ENCODE measurements around the gene NT5DC1. TPM values are rescaled to one million over a fixed set of nuclear protein-coding genes. Genes with fewer than 3 reads are reported as not detected.

NT5DC1 gene
- total RNA-seq, 1 donor from 2014 or later: 2.6 TPM

- Histone ChIP-seq H3K27me3 (ENCODE audit: control insufficient read depth in 3 of 3, insufficient read depth in 3 of 3, low read length in 3 of 3) (no peaks in the 10 kb centered on the region), H3K27ac (ENCODE audit: low read depth, low read length) (no peak overlapping the region), H3K9me3 (ENCODE audit: control insufficient read depth in 3 of 3, low read length in 3 of 3) (no peaks in the 10 kb centered on the region), H3K36me3 (ENCODE audit: control insufficient read depth in 3 of 3, insufficient read depth in 3 of 3, low read length in 3 of 3) (peaks cover 2 to 5% (median 3%) of the 10 kb centered on the region in 3 donors), H3K4me3 (ENCODE audit: low read length in 3 of 3) (no peak overlapping the region), H3K4me1 (ENCODE audit: control insufficient read depth in 3 of 3, insufficient read depth in 3 of 3, low read length in 3 of 3) (peaks cover 5 to 9% (median 7%) of the 10 kb centered on the region in 3 donors), H3K9ac (ENCODE audit: low read depth in 1 of 3, low read length in 3 of 3) (no peak overlapping the region)
Measured at GRCh38 chr6:116246089-116246488, 145.4 kb downstream of the NT5DC1 start.

GRCh38 chr6:116247285-116247684 is 146.6 kb downstream of the NT5DC1 start:
- no peaks in the 10 kb centered on the region for H3K9me3 ChIP-seq (ENCODE audit: control insufficient read depth in 3 of 3, low read length in 3 of 3)
- H3K27ac ChIP-seq (ENCODE audit: low read depth, low read length): no peak overlapping the region
- no peak overlapping the region for H3K4me3 ChIP-seq (ENCODE audit: low read length in 3 of 3)
- H3K4me1 ChIP-seq (ENCODE audit: control insufficient read depth in 3 of 3, insufficient read depth in 3 of 3, low read length in 3 of 3): peaks cover 10 to 16% (median 14%) of the 10 kb centered on the region in 3 donors
- no peak overlapping the region for H3K9ac ChIP-seq (ENCODE audit: low read depth in 1 of 3, low read length in 3 of 3)
- H3K27me3 ChIP-seq (ENCODE audit: control insufficient read depth in 3 of 3, insufficient read depth in 3 of 3, low read length in 3 of 3): no peaks in the 10 kb centered on the region
- peaks cover 2 to 5% (median 3%) of the 10 kb centered on the region in 3 donors for H3K36me3 ChIP-seq (ENCODE audit: control insufficient read depth in 3 of 3, insufficient read depth in 3 of 3, low read length in 3 of 3)

- no peaks in the 10 kb centered on the region for H3K9me3 ChIP-seq (ENCODE audit: control insufficient read depth in 3 of 3, low read length in 3 of 3)
- H3K27ac ChIP-seq (ENCODE audit: low read depth, low read length): no peak overlapping the region
- H3K9ac ChIP-seq (ENCODE audit: low read depth in 1 of 3, low read length in 3 of 3): no peak overlapping the region
- no peak overlapping the region for H3K4me3 ChIP-seq (ENCODE audit: low read length in 3 of 3)
- H3K27me3 ChIP-seq (ENCODE audit: control insufficient read depth in 3 of 3, insufficient read depth in 3 of 3, low read length in 3 of 3): no peaks in the 10 kb centered on the region
- peaks cover 2 to 3% (median 2%) of the 10 kb centered on the region in 3 donors for H3K36me3 ChIP-seq (ENCODE audit: control insufficient read depth in 3 of 3, insufficient read depth in 3 of 3, low read length in 3 of 3)
- peaks cover 17 to 25% (median 24%) of the 10 kb centered on the region in 3 donors for H3K4me1 ChIP-seq (ENCODE audit: control insufficient read depth in 3 of 3, insufficient read depth in 3 of 3, low read length in 3 of 3)
Measured at GRCh38 chr6:116248577-116248976, 147.9 kb downstream of the NT5DC1 start.

GRCh38 chr6:116251568-116252384 is 151.1 kb downstream of the NT5DC1 start:
- H3K9ac ChIP-seq (ENCODE audit: low read depth in 1 of 3, low read length in 3 of 3): no peak overlapping the region
- peak overlapping the region in 1 of 3 donors; percentile 26 for H3K4me3 ChIP-seq (ENCODE audit: low read length in 3 of 3)
- H3K4me1 ChIP-seq (ENCODE audit: control insufficient read depth in 3 of 3, insufficient read depth in 3 of 3, low read length in 3 of 3): peaks cover 17 to 28% (median 24%) of the 10 kb centered on the region in 3 donors
- no peaks in the 10 kb centered on the region for H3K27me3 ChIP-seq (ENCODE audit: control insufficient read depth in 3 of 3, insufficient read depth in 3 of 3, low read length in 3 of 3)
- H3K36me3 ChIP-seq (ENCODE audit: control insufficient read depth in 3 of 3, insufficient read depth in 3 of 3, low read length in 3 of 3): no peaks in the 10 kb centered on the region
- no peaks in the 10 kb centered on the region for H3K9me3 ChIP-seq (ENCODE audit: control insufficient read depth in 3 of 3, low read length in 3 of 3)
- H3K27ac ChIP-seq (ENCODE audit: low read depth, low read length): no peak overlapping the region

GRCh38 chr6:116253188-116253504 is 152.5 kb downstream of the NT5DC1 start:
- peaks cover 17 to 28% (median 24%) of the 10 kb centered on the region in 3 donors for H3K4me1 ChIP-seq (ENCODE audit: control insufficient read depth in 3 of 3, insufficient read depth in 3 of 3, low read length in 3 of 3)
- H3K9ac ChIP-seq (ENCODE audit: low read depth in 1 of 3, low read length in 3 of 3): peak overlapping the region; percentile 72 to 91 (median 86)
- H3K27me3 ChIP-seq (ENCODE audit: control insufficient read depth in 3 of 3, insufficient read depth in 3 of 3, low read length in 3 of 3): no peaks in the 10 kb centered on the region
- peak overlapping the region; percentile 73 for H3K27ac ChIP-seq (ENCODE audit: low read depth, low read length)
- no peaks in the 10 kb centered on the region for H3K9me3 ChIP-seq (ENCODE audit: control insufficient read depth in 3 of 3, low read length in 3 of 3)
- H3K4me3 ChIP-seq (ENCODE audit: low read length in 3 of 3): peak overlapping the region; percentile 89 to 93 (median 92)
- H3K36me3 ChIP-seq (ENCODE audit: control insufficient read depth in 3 of 3, insufficient read depth in 3 of 3, low read length in 3 of 3): no peaks in the 10 kb centered on the region

- Histone ChIP-seq H3K27ac (ENCODE audit: low read depth, low read length) (peak within 1 kb of the TSS; percentile 73), H3K4me1 (ENCODE audit: control insufficient read depth in 3 of 3, insufficient read depth in 3 of 3, low read length in 3 of 3) (peaks cover 17 to 28% (median 24%) of the 10 kb centered on the region in 3 donors), H3K36me3 (ENCODE audit: control insufficient read depth in 3 of 3, insufficient read depth in 3 of 3, low read length in 3 of 3) (peaks cover 0 to under 1% (median 0%) of the 10 kb centered on the region in 3 donors), H3K4me3 (ENCODE audit: low read length in 3 of 3) (peak within 1 kb of the TSS; percentile 89 to 93 (median 92)), H3K9ac (ENCODE audit: low read depth in 1 of 3, low read length in 3 of 3) (peak within 1 kb of the TSS; percentile 72 to 91 (median 86)), H3K9me3 (ENCODE audit: control insufficient read depth in 3 of 3, low read length in 3 of 3) (no peaks in the 10 kb centered on the region), H3K27me3 (ENCODE audit: control insufficient read depth in 3 of 3, insufficient read depth in 3 of 3, low read length in 3 of 3) (no peaks in the 10 kb centered on the region)
Measured at GRCh38 chr6:116253505-116254296, 153.0 kb downstream of the NT5DC1 start, which contains the start of gene TSPYL4. TSS of gene TSPYL4 (minus strand) at chr6:116254075. CDS start at chr6:116254008, 67 bp downstream.

GRCh38 chr6:116254297-116255056 is 153.8 kb downstream of the NT5DC1 start:
- Histone ChIP-seq H3K27me3 (ENCODE audit: control insufficient read depth in 3 of 3, insufficient read depth in 3 of 3, low read length in 3 of 3) (no peaks in the 10 kb centered on the region), H3K36me3 (ENCODE audit: control insufficient read depth in 3 of 3, insufficient read depth in 3 of 3, low read length in 3 of 3) (peaks cover 0 to 3% (median 0%) of the 10 kb centered on the region in 3 donors), H3K27ac (ENCODE audit: low read depth, low read length) (peak overlapping the region; percentile 73), H3K4me3 (ENCODE audit: low read length in 3 of 3) (peak overlapping the region; percentile 89 to 93 (median 92)), H3K9ac (ENCODE audit: low read depth in 1 of 3, low read length in 3 of 3) (peak overlapping the region; percentile 72 to 91 (median 86)), H3K4me1 (ENCODE audit: control insufficient read depth in 3 of 3, insufficient read depth in 3 of 3, low read length in 3 of 3) (peaks cover 17 to 28% (median 24%) of the 10 kb centered on the region in 3 donors), H3K9me3 (ENCODE audit: control insufficient read depth in 3 of 3, low read length in 3 of 3) (no peaks in the 10 kb centered on the region)

GRCh38 chr6:116255246-116255800 is 154.7 kb downstream of the NT5DC1 start:
- peaks cover 0 to 3% (median 0%) of the 10 kb centered on the region in 3 donors for H3K36me3 ChIP-seq (ENCODE audit: control insufficient read depth in 3 of 3, insufficient read depth in 3 of 3, low read length in 3 of 3)
- no peak overlapping the region for H3K4me3 ChIP-seq (ENCODE audit: low read length in 3 of 3)
- no peaks in the 10 kb centered on the region for H3K9me3 ChIP-seq (ENCODE audit: control insufficient read depth in 3 of 3, low read length in 3 of 3)
- no peak overlapping the region for H3K27ac ChIP-seq (ENCODE audit: low read depth, low read length)
- peak overlapping the region in 1 of 3 donors; percentile 72 for H3K9ac ChIP-seq (ENCODE audit: low read depth in 1 of 3, low read length in 3 of 3)
- H3K4me1 ChIP-seq (ENCODE audit: control insufficient read depth in 3 of 3, insufficient read depth in 3 of 3, low read length in 3 of 3): peaks cover 17 to 28% (median 22%) of the 10 kb centered on the region in 3 donors
- no peaks in the 10 kb centered on the region for H3K27me3 ChIP-seq (ENCODE audit: control insufficient read depth in 3 of 3, insufficient read depth in 3 of 3, low read length in 3 of 3)

- no peaks in the 10 kb centered on the region for H3K27me3 ChIP-seq (ENCODE audit: control insufficient read depth in 3 of 3, insufficient read depth in 3 of 3, low read length in 3 of 3)
- no peak overlapping the region for H3K9ac ChIP-seq (ENCODE audit: low read depth in 1 of 3, low read length in 3 of 3)
- H3K36me3 ChIP-seq (ENCODE audit: control insufficient read depth in 3 of 3, insufficient read depth in 3 of 3, low read length in 3 of 3): peaks cover 0 to 3% (median 0%) of the 10 kb centered on the region in 3 donors
- no peak overlapping the region for H3K27ac ChIP-seq (ENCODE audit: low read depth, low read length)
- H3K4me3 ChIP-seq (ENCODE audit: low read length in 3 of 3): no peak overlapping the region
- H3K9me3 ChIP-seq (ENCODE audit: control insufficient read depth in 3 of 3, low read length in 3 of 3): no peaks in the 10 kb centered on the region
- peaks cover 12 to 18% (median 13%) of the 10 kb centered on the region in 3 donors for H3K4me1 ChIP-seq (ENCODE audit: control insufficient read depth in 3 of 3, insufficient read depth in 3 of 3, low read length in 3 of 3)
Measured at GRCh38 chr6:116256694-116257093, 156.0 kb downstream of the NT5DC1 start.

Data from skeletal muscle tissue (tissue), 4 donors.